ENCODE data around the gene IL11.

Gene IL11

DNA sequence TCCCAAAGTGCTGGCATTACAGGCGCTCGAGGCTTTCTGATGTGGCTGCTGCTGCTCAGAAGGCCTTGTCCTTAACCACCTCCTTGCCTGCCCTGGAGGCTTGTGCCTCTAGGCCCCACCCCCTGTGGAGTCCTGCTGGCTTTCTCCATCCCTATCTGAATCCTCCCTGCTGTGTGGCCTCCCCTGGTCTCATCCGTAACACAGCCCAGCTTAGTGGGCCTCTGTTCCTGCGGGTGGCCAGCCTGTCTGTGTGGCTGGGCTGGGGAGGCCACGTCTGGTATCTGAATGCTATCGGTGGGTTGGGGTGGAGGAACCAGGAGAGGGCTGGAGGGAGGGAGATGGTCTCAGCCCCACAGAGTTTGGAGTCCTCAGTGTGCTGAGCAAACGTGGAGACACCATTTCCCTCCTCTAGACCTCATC lies 20.2 kb upstream of the IL11 start:
- no peak overlapping the region for H3K4me3 ChIP-seq (ENCODE audit: low read depth, low read length)
- TF ChIP-seq, protein P1, sequence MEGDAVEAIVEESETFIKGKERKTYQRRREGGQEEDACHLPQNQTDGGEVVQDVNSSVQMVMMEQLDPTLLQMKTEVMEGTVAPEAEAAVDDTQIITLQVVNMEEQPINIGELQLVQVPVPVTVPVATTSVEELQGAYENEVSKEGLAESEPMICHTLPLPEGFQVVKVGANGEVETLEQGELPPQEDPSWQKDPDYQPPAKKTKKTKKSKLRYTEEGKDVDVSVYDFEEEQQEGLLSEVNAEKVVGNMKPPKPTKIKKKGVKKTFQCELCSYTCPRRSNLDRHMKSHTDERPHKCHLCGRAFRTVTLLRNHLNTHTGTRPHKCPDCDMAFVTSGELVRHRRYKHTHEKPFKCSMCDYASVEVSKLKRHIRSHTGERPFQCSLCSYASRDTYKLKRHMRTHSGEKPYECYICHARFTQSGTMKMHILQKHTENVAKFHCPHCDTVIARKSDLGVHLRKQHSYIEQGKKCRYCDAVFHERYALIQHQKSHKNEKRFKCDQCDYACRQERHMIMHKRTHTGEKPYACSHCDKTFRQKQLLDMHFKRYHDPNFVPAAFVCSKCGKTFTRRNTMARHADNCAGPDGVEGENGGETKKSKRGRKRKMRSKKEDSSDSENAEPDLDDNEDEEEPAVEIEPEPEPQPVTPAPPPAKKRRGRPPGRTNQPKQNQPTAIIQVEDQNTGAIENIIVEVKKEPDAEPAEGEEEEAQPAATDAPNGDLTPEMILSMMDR (IDR thresholded peaks at IDR 0.05; ENCODE audit: insufficient read depth, low read depth, low read length, missing control alignments) = no peak
- no peak for DNase-seq (ENCODE audit: low read depth)

DNA sequence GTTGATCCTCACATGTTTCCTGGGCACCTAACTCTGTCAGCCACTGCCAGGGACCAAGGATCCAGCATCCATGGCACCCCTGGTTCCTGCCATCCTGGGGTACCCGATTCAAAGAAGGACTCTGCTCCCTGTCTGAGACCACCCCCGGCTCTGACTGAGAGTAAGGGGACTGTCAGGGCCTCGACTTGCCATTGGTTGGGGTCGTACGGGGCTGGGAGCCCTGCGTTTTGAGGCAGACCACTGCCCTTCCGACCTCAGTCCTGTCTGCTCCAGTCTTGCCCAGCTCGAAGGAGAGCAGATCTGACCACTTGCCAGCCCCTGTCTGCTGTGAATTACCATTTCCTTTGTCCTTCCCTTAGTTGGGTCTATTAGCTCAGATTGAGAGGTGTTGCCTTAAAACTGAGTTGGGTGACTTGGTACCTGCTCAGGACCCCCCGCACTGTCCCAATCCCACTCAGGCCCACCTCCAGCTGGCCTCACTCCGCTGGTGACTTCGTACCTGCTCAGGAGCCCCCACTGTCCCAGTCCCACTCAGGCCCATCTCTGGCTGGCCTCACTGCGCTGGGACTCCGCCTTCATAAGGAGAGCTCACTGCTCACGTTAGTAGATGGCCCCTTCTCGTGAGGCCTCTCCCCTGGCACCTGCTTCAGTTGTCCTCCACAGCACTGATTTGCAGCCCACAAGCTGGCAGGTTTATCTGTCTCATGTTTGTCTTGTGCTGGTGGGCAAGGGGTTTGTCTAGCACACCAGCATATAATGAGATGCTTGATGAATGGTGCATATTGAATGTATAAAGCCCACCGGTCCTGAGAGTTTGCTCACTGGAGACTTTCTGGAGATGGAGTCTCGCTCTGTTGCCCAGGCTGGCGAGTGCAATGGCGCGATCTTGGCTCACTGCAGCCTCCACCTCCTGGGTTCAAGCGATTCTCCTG lies 19.4 kb upstream of the IL11 start:
- no peak overlapping the region for H3K4me3 ChIP-seq (ENCODE audit: low read depth, low read length)
- TF ChIP-seq, protein P1 (IDR thresholded peaks at IDR 0.05; ENCODE audit: insufficient read depth, low read depth, low read length, missing control alignments) = no peak
- DNase-seq (ENCODE audit: low read depth) = no peak

DNA sequence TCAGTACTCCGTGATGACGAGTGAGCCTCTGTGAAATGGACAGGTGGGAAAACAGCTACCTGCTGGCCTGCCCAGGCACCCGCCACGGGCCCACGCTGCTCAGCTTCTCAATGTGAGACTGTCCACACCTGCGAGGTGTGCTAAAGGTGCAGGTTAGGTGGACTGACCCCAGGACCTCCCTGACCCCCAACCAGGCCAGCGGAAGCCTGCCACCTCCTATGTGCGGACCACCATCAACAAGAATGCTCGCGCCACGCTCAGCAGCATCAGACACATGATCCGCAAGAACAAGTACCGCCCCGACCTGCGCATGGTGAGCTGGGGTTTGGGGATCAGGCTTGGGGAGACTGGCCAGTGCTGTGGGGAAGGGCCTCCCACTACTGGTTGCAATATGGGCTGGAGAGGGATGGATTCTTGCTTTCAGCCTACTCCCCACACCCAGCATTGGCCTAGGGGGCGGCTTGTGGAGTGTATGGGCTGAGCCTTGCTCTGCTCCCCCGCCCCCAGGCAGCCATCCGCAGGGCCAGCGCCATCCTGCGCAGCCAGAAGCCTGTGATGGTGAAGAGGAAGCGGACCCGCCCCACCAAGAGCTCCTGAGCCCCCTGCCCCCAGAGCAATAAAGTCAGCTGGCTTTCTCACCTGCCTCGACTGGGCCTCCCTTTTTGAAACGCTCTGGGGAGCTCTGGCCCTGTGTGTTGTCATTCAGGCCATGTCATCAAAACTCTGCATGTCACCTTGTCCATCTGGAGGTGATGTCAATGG lies 17.7 kb upstream of the IL11 start:
- H3K4me3 ChIP-seq (ENCODE audit: low read depth, low read length) = peak overlapping the region; percentile 95
- DNase-seq (ENCODE audit: low read depth) = no peak
- TF ChIP-seq, protein P1 (IDR thresholded peaks at IDR 0.05; ENCODE audit: insufficient read depth, low read depth, low read length, missing control alignments) = no peak

DNA sequence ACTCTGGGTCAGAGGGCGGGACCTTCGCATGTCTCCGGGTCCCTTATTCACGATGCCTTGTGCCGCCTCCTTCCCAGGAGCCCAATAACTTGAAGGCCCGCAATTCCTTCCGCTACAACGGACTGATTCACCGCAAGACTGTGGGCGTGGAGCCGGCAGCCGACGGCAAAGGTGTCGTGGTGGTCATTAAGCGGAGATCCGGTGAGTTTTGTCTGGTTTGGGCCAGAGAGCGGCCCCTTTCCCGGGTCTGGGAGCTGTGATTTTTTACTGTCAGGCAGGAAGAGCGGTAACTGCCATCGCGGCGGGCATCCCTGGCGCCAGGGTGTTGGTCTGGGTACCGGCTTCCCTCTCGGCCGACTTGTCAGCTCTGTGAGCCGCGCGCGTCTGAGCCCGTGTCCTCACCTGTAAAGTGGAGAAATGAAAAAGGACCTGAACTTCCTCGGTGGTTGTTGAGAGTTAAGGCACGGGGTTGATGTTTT lies 16.3 kb upstream of the IL11 start:
- H3K4me3 ChIP-seq (ENCODE audit: low read depth, low read length) = peak overlapping the region; percentile 95
- TF ChIP-seq, protein P1 (IDR thresholded peaks at IDR 0.05; ENCODE audit: insufficient read depth, low read depth, low read length, missing control alignments) = no peak
- DNase-seq (ENCODE audit: low read depth) = no peak

DNA sequence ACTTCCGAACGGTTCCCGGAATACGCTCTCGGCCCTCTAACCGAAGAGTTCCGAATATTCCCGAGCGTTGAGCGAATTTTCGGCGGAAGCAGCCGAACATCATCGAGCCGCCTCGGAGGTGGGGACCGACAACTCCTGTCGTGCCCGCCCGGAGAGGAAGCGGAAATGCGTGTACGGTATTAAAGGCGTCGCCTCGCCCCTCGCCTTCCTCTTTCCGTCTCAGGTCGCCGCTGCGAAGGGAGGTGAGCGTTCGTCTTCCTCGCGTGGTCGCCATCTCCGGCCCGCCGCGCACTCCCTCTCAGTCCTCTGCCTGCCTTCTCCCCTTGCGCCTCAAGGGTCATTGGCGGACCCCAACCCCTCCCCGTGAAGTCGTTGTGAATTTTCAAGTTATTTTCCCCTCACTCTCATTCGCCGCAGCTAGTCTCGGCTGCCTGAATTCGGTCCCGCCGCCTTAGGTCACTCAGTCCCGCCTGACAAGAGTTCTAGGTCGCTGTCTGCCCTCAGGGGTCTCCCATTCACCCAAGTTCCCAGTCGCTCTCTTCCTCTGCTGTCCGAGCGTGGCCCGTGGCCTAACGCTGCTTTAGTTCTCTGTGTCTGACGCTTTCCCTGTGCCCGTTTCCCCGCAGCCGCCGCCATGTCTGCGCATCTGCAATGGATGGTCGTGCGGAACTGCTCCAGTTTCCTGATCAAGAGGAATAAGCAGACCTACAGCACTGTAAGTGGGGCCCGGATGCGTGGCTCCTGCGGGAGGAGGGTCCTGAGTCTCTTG lies 15.6 kb upstream of the IL11 start, which contains the start of gene RPL28:
Gene RPL28, plus strand, starts transcription at position 209 of the 769 bp plus-strand sequence. Its CDS starts 426 bp downstream, at position 635.
- TF ChIP-seq, protein P1 (IDR thresholded peaks at IDR 0.05; ENCODE audit: insufficient read depth, low read depth, low read length, missing control alignments) = no peak
- peak within 1 kb of the TSS; percentile 95 for H3K4me3 ChIP-seq (ENCODE audit: low read depth, low read length)
- DNase-seq (ENCODE audit: low read depth) = peak; percentile 99

All from GM12865 (cell line).